ENCODE measurements around the gene TPH1. TPM values are rescaled to one million over a fixed set of nuclear protein-coding genes. Genes with fewer than 3 reads are reported as not detected.
"Not testable (repeated sequence)": the region's sequence is repeated elsewhere in the genome, so short reads cannot be mapped to it uniquely, and the experiment has no call there.

The TPH1 gene
- total RNA-seq, 1 donor from 2014 or later: 0.14 TPM

DNA sequence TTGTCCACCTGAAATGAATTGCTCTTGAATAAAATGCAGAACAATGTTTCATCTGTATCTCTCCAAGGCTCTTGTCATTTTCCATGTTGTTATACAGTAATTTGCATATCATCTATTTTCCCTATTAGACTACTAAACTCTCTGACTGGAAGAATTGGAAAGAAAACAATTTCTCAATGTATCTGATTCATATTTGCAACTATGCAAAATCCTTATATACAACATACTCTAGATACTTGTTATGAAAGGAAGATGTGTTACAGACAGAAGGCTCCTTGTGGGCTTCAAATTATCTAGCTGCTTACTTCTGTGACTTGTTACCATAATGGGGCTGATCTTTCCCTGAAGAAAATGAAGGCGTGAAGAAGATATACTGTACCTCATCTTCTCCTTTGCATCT is 23.6 kb downstream of the TPH1 start:
- no peak for DNase-seq (ENCODE audit: low spot score)

- DNase-seq (ENCODE audit: low spot score): no peak
Observed at GRCh38 chr11:18019650-18020049, 26.4 kb downstream of the TPH1 start.

DNA sequence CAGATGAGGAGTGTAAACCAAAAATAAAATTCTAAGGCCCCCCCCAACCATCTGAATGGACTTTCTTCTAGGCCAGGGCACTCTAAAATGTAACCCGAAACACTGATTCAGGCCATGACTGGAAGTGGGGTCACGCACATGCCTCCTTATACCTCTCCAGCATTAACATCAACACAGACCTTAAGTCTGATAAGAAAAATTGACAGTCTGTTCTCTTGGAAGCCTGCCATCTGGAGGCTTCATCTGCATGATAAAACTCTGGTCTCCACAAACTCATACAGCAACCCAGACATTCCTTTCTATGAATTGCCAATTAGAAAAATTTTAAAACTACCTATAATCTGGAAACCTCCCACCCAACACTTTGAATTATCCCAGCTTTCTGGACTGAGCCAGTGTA is 29.3 kb downstream of the TPH1 start:
- DNase-seq (ENCODE audit: low spot score): no peak

DNA sequence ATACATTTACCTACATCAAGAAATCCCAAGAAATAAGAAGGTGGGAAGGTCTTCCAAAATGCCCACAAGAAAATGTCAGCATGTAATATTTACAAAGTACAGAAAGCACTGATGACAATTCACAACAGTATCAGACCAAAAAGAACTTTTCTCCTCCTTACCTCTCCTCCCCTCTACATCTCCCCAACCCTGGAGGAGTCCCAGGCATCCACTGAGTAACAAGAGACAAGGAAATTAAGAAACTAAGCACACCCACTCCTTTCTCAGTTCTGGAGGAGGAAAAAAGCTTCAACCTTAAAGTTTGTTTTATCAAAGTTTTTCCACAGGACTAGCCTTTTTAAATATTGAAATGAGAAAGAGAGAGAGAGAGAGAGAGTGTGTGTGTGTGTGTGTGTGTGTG is 31.2 kb downstream of the TPH1 start:
- DNase-seq (ENCODE audit: low spot score): no peak

- DNase-seq (ENCODE audit: low spot score): no peak
Observed at GRCh38 chr11:18013790-18014507, 32.1 kb downstream of the TPH1 start.

- peak; percentile 95 for DNase-seq (ENCODE audit: low spot score)
Observed at GRCh38 chr11:18012906-18013781, 32.9 kb downstream of the TPH1 start, which contains the start of gene SERGEF. Gene SERGEF (minus strand): TSS chr11:18013047. CDS start chr11:18013010, 37 bp downstream.

DNA sequence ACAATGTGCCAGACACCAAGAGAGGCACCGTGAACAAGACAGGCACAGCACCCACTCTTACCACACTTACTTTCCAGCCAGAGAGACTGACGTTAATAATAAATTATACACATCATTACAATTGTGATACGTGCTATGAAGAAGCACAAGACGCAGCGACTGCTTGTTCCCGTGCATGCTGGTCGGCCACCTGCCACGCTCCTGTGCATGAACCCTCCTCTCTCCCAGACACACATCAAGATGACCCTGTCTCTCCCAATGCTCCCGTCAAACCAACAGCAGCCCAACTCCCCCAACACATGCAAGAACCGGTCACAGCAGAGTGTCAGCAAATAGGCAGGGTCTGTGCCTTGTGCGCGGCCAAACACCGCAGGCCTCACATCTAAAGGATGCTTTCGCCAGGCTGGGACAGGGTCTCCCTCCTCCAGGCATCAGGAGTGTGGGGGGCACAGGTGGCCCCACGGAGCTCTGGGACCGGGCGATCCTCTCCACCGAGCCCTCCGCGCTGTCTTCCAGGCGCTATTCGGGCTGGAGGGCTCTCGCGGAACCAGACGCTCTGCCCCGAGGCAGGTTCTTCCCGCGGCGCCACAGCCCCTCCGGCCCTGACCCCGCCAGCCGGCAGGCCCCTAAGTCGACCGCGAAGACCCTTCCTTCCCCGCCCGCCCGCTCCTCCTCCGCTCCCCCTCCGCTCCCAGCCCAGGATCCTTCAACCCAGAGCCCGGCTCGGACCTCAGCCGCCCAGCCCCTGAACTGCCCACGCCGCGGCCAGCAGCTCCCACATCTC is 33.8 kb downstream of the TPH1 start:
- no peak for DNase-seq (ENCODE audit: low spot score)

DNA sequence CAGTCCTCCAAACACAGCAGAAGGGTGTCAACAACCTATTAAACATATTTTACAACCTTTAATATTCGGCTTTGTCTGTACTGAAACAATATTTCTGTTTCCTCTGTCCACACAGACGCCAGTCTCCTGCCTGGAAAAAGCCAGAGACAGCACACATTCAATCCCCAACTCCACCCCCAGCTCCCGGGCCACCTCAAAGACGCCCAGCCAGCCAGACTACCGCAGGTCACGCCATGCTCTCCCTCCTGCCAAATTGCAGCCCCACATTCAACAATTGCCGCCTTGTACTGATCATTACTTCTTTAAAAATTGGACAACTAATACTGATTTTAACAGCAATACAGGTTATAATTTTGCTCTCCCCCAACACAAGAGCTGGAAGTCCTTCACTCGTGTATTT is 34.4 kb downstream of the TPH1 start:
- no peak for DNase-seq (ENCODE audit: low spot score)

- DNase-seq (ENCODE audit: low spot score): no peak
Observed at GRCh38 chr11:18010977-18011586, 35.0 kb downstream of the TPH1 start.

DNA sequence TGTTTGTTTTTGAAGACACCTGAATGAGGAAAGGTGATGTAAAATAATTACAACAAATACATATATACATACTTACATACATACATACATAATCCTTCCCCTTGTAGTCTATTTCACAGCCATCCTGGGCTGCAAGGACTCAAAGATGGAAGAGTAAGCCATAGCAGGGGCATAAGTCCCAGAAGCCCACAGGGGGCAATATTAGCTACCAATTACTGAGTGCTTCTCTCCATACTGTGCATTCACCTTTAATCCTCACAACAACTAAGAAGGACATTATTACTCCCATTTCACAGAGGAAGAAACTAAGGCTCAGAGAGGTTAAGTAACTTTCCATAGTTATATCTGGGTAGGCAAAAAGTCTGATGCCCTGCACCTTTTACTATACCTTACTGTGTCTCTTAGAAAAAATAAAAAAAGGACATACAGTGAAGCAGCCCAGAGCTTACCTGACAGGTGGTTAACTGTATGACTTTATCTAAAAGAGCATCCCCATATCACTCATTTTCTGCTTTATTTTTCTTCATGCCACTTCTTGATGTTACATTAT is 35.9 kb downstream of the TPH1 start:
- DNase-seq (ENCODE audit: low spot score): no peak

DNA sequence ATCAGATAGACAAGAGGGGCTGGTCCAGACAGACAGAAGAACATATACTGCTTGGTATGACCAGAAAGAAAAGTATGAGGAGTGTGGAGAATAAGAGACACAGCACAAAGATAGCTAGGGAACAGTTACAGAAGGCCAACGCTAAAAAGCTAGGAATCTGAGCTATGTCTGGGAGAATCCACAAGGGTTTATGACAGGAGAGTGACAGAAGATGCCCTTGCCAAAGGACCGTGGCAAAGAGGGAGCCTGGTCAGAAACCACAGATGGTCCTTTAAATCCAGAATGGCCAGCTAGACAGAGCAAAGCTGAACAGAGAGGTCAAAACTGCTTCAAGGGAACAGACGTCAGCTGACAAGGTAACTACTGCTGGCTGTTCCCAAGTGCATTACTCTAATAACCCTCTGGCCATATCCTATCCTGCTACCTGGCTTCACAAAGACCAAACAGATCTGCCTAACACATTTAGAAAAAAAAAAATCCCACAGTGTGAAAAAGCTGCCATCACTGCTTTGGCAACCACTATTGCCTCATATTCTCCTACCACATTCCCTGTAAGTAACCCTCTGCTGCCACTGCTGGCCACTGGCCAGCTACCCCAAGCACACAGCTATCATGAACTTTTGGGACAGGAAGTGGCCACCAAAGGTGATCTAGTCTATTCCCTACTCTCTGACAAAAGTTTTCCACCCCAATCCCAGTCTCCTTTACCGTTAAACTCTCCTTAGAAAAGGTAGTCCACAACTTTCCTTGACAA is 40.5 kb downstream of the TPH1 start:
- DNase-seq (ENCODE audit: low spot score): no peak

DNA sequence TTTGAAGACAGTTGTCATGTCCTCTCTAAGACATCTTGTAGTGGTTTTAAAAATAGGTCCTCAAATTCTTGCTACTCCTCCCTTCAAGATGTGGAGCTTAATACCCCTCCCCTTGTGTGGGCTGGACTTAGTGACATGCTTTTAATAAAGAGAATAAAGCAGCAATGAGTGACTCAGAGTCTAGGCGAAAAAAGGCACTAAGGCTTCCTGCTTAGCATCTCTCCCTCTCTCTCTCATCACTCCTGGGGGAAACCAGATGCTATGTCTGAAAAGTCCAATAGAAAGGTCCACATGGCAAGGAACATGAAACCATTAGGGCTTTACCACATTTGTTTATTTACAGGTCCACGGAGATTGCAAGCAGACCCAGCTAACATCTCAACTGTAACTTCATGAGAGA is 44.9 kb downstream of the TPH1 start:
- DNase-seq (ENCODE audit: low spot score): no peak

- DNase-seq (ENCODE audit: low spot score): no peak
Observed at GRCh38 chr11:18000760-18001159, 45.3 kb downstream of the TPH1 start.

- DNase-seq (ENCODE audit: low spot score): not testable (repeated sequence)
Observed at GRCh38 chr11:18000128-18000527, 45.9 kb downstream of the TPH1 start.

Other genes with a start within 250 kb of the TPH1 start
- gene SERGEF, start 33.2 kb downstream of the TPH1 start, total RNA-seq: 39.7 TPM
- gene SAAL1, start 59.8 kb upstream of the TPH1 start, total RNA-seq: 7.9 TPM
- gene MRGPRX3, start 86.3 kb upstream of the TPH1 start, total RNA-seq: 0.17 TPM
- not detected for gene MRGPRX4, start 126.6 kb upstream of the TPH1 start, total RNA-seq
- 0.40 TPM for gene SAA4, start 190.5 kb upstream of the TPH1 start, total RNA-seq
- gene SAA2, start 202.4 kb upstream of the TPH1 start, total RNA-seq: 20.3 TPM
- gene SAA1, start 220.0 kb upstream of the TPH1 start, total RNA-seq: 19.3 TPM

Measured in mucosa of gallbladder (tissue), 1 donor.